ENCODE results near the gene SAG. TPM values are rescaled to one million over a fixed set of nuclear protein-coding genes. Genes with fewer than 3 reads are reported as not detected.

Gene SAG
- total and polyA plus RNA-seq, 9 of the 15 experiments (the other 6 are each of a cell fraction or from before 2014, with no cell fraction given) = 0.04 to 0.64 (median 0.31) TPM; not detected in 5

GRCh38 chr2:233353769-233354499 lies 46.3 kb downstream of the SAG start, which contains the start of gene DGKD (continued):
- TF ChIP-seq KDM2B (CRISPR knock-in tag; IDR thresholded peaks at IDR 0.05) = no peak
- TF ChIP-seq BRF1 (IDR thresholded peaks at IDR 0.05; ENCODE audit: borderline replicate concordance, extremely low read depth, insufficient read length) = no peak
- TF ChIP-seq NR4A1 (CRISPR knock-in tag; IDR thresholded peaks at IDR 0.05) = no peak
- no peak for TF ChIP-seq NR4A1 (tag; IDR thresholded peaks at IDR 0.05)
- TF ChIP-seq NBN (IDR thresholded peaks at IDR 0.05; ENCODE audit: low read depth) = 0 out of 2 replicates have a peak, but pooled peaks have one; percentile 32
- no peak for TF ChIP-seq ZNF253 (CRISPR knock-in tag; conservative IDR thresholded peaks at IDR 0.05)
- TF ChIP-seq ARID1B (IDR thresholded peaks at IDR 0.05) = peak; percentile 74; the same call in 1 of the 2 replicates
- no peak for TF ChIP-seq ZBTB17 (CRISPR knock-in tag; IDR thresholded peaks at IDR 0.05)
- no peak for TF ChIP-seq ZNF696 (CRISPR knock-in tag; conservative IDR thresholded peaks at IDR 0.05)
- no peak for TF ChIP-seq SMAD4 (CRISPR knock-in tag; conservative IDR thresholded peaks at IDR 0.05)
- TF ChIP-seq KDM5B (IDR thresholded peaks at IDR 0.05; ENCODE audit: insufficient replicate concordance, low read depth, low read length) = no peak
- TF ChIP-seq, protein P1, sequence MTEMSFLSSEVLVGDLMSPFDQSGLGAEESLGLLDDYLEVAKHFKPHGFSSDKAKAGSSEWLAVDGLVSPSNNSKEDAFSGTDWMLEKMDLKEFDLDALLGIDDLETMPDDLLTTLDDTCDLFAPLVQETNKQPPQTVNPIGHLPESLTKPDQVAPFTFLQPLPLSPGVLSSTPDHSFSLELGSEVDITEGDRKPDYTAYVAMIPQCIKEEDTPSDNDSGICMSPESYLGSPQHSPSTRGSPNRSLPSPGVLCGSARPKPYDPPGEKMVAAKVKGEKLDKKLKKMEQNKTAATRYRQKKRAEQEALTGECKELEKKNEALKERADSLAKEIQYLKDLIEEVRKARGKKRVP (CRISPR knock-in tag; IDR thresholded peaks at IDR 0.05) = no peak
- TF ChIP-seq SREBF1 (IDR thresholded peaks at IDR 0.05; ENCODE audit: borderline replicate concordance, low read depth, low read length) = no peak
- TF ChIP-seq MCM2 (IDR thresholded peaks at IDR 0.05; ENCODE audit: low read depth) = no peak
- no peak for TF ChIP-seq ARNT (IDR thresholded peaks at IDR 0.05)
- no peak for TF ChIP-seq FOXA1 (IDR thresholded peaks at IDR 0.05; ENCODE audit: borderline replicate concordance)
- TF ChIP-seq, protein P2, sequence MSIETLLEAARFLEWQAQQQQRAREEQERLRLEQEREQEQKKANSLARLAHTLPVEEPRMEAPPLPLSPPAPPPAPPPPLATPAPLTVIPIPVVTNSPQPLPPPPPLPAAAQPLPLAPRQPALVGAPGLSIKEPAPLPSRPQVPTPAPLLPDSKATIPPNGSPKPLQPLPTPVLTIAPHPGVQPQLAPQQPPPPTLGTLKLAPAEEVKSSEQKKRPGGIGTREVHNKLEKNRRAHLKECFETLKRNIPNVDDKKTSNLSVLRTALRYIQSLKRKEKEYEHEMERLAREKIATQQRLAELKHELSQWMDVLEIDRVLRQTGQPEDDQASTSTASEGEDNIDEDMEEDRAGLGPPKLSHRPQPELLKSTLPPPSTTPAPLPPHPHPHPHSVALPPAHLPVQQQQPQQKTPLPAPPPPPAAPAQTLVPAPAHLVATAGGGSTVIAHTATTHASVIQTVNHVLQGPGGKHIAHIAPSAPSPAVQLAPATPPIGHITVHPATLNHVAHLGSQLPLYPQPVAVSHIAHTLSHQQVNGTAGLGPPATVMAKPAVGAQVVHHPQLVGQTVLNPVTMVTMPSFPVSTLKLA (conservative IDR thresholded peaks at IDR 0.05) = 0 out of 4 replicates have a peak, but pooled peaks of 1 of the 2 experiments have one; percentile 37
- TF ChIP-seq, protein P3, sequence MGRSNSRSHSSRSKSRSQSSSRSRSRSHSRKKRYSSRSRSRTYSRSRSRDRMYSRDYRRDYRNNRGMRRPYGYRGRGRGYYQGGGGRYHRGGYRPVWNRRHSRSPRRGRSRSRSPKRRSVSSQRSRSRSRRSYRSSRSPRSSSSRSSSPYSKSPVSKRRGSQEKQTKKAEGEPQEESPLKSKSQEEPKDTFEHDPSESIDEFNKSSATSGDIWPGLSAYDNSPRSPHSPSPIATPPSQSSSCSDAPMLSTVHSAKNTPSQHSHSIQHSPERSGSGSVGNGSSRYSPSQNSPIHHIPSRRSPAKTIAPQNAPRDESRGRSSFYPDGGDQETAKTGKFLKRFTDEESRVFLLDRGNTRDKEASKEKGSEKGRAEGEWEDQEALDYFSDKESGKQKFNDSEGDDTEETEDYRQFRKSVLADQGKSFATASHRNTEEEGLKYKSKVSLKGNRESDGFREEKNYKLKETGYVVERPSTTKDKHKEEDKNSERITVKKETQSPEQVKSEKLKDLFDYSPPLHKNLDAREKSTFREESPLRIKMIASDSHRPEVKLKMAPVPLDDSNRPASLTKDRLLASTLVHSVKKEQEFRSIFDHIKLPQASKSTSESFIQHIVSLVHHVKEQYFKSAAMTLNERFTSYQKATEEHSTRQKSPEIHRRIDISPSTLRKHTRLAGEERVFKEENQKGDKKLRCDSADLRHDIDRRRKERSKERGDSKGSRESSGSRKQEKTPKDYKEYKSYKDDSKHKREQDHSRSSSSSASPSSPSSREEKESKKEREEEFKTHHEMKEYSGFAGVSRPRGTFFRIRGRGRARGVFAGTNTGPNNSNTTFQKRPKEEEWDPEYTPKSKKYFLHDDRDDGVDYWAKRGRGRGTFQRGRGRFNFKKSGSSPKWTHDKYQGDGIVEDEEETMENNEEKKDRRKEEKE (IDR thresholded peaks at IDR 0.05; ENCODE audit: borderline replicate concordance in 1 of 2, control insufficient read depth in 1 of 2, low read depth in 2 of 2, low read length in 1 of 2) = no peak
